GM12878 (cell line): Measurements from ENCODE around the gene LASP1. TPM values are rescaled to one million over a fixed set of nuclear protein-coding genes. Genes with fewer than 3 reads are reported as not detected.

Experiments used
- NRF1 ChIP-seq: conservative IDR thresholded peaks from 2 replicates; pipeline ENCODE4 v1.6.1; 2011; ENCODE audit warnings: mild to moderate bottlenecking, low read depth, low read length, improper control_type of control experiment
- PML ChIP-seq: IDR thresholded peaks from 2 replicates; pipeline ENCODE4 v1.6.1; 2012; ENCODE audit warnings: low read length, inconsistent platforms
- SMAD5 ChIP-seq: IDR thresholded peaks from 2 replicates; pipeline ENCODE4 v1.6.1; 2016; ENCODE audit warnings: antibody characterized with exemption, low read depth
- SUPT20H ChIP-seq: IDR thresholded peaks from 2 replicates; pipeline ENCODE4 v1.6.1; 2011; ENCODE audit warnings: low read depth, mild to moderate bottlenecking, low read length, moderate library complexity, borderline replicate concordance; ENCODE audit not compliant: control insufficient read depth
- ZNF207 ChIP-seq: fragments of 450-650 bp; IDR thresholded peaks from 2 replicates; pipeline ENCODE4 v1.6.1; 2014; ENCODE audit warnings: antibody characterized with exemption, mild to moderate bottlenecking, borderline replicate concordance
- polyA plus RNA-seq, 11 experiments: library from polyadenylated mRNA; depleted of rRNA in 4 of 11; unstranded in 6 of 11; stranded (reverse) in 5 of 11; fragments of >200 nt; fragmentation: Nextera tagmentation in 4 of 11; fragmentation: Illumina TruSeq in 1 of 11; extraction: Ambion mirVana in 4 of 11; extraction: Trizol in 1 of 11; gene quantifications; 1 replicate in 1 of 11; 2 replicates in 10 of 11; pipeline versions ENCODE4 v1.2.1 to v1.2.3, GENCODE V29; 2011 to 2016; ENCODE audit warnings: inconsistent platforms in 2 of 11, missing spikeins in 2 of 11, low read depth in 1 of 11
- total RNA-seq, 4 experiments: library from RNA; depleted of rRNA in 3 of 4; stranded (reverse); fragments of >200 nt in 3 of 4; fragmentation: Illumina TruSeq in 1 of 4; extraction: Trizol in 1 of 4; gene quantifications; 2 replicates each; pipeline versions ENCODE4 v1.2.1 to v1.2.3, GENCODE V29; 2013 to 2021
- TF ChIP-seq, protein P1 (sequence below): fragments of 450-650 bp; formaldehyde crosslinking; IDR thresholded peaks from 2 replicates; pipeline ENCODE4 v1.4.0; 2020; ENCODE audit warnings: mild to moderate bottlenecking, moderate library complexity
- TF ChIP-seq, protein P2 (sequence below): IDR thresholded peaks from 2 replicates; pipeline ENCODE4 v1.6.1; 2012; ENCODE audit warnings: improper control_type of control experiment, low read depth, low read length; ENCODE audit not compliant: insufficient replicate concordance
- TF ChIP-seq, protein P3 (sequence below): fragments of 450-650 bp; IDR thresholded peaks from 2 replicates; pipeline ENCODE4 v1.6.1; 2016; ENCODE audit warnings: mild to moderate bottlenecking, moderate library complexity, borderline replicate concordance
- TF ChIP-seq, protein P4 (sequence below): fragments of 150-350 bp; IDR thresholded peaks from 2 replicates; pipeline ENCODE4 v1.6.1; 2016; ENCODE audit warnings: low read depth, low read length
- TF ChIP-seq, protein P5 (sequence below): IDR thresholded peaks from 2 replicates; pipeline ENCODE4 v1.6.1; 2011; ENCODE audit warnings: low read depth, mild to moderate bottlenecking, low read length, moderate library complexity, borderline replicate concordance; ENCODE audit errors: extremely low read depth

The LASP1 gene
- total and polyA plus RNA-seq, 10 of the 15 experiments (the other 5 are each of a cell fraction or from before 2014, with no cell fraction given), result 21.0 to 114 (median 59.3) TPM

DNA sequence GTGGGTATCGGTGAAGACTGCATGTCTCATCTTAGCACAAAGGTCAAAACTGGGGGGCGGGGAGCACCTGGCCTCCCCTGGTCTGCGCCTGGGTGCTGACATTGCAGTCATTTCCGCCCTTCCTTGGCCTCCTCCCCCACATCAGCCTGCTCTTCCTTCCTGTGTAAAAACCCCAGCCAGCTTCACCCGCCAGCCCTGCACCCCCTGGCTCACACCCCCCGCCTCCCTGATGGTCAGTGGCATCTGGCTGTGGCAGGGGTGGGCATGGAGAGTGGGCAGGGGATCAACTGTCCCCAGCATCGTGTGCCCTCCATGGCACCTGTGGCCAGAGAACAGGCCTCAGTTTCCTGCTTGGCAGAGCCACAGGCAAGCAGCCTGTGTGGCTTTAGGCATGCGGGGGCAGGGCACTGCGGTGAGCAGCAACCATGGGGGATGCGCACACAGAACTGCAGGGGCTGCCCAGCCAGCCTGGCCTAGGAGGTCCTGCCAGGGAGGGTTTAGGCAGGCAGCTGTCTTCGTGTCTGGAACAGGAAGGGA is 29.0 kb downstream of the LASP1 start (continued):
- TF ChIP-seq, protein P1, sequence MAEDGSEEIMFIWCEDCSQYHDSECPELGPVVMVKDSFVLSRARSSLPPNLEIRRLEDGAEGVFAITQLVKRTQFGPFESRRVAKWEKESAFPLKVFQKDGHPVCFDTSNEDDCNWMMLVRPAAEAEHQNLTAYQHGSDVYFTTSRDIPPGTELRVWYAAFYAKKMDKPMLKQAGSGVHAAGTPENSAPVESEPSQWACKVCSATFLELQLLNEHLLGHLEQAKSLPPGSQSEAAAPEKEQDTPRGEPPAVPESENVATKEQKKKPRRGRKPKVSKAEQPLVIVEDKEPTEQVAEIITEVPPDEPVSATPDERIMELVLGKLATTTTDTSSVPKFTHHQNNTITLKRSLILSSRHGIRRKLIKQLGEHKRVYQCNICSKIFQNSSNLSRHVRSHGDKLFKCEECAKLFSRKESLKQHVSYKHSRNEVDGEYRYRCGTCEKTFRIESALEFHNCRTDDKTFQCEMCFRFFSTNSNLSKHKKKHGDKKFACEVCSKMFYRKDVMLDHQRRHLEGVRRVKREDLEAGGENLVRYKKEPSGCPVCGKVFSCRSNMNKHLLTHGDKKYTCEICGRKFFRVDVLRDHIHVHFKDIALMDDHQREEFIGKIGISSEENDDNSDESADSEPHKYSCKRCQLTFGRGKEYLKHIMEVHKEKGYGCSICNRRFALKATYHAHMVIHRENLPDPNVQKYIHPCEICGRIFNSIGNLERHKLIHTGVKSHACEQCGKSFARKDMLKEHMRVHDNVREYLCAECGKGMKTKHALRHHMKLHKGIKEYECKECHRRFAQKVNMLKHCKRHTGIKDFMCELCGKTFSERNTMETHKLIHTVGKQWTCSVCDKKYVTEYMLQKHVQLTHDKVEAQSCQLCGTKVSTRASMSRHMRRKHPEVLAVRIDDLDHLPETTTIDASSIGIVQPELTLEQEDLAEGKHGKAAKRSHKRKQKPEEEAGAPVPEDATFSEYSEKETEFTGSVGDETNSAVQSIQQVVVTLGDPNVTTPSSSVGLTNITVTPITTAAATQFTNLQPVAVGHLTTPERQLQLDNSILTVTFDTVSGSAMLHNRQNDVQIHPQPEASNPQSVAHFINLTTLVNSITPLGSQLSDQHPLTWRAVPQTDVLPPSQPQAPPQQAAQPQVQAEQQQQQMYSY (CRISPR knock-in tag), result no peak
- TF ChIP-seq NRF1 (no peak), SMAD5 (peak; percentile 41; the same call in 1 of the 2 replicates), PML (no peak; the same call in 1 of the 2 replicates), ZNF207 (no peak), SUPT20H (no peak)
- TF ChIP-seq, protein P2, sequence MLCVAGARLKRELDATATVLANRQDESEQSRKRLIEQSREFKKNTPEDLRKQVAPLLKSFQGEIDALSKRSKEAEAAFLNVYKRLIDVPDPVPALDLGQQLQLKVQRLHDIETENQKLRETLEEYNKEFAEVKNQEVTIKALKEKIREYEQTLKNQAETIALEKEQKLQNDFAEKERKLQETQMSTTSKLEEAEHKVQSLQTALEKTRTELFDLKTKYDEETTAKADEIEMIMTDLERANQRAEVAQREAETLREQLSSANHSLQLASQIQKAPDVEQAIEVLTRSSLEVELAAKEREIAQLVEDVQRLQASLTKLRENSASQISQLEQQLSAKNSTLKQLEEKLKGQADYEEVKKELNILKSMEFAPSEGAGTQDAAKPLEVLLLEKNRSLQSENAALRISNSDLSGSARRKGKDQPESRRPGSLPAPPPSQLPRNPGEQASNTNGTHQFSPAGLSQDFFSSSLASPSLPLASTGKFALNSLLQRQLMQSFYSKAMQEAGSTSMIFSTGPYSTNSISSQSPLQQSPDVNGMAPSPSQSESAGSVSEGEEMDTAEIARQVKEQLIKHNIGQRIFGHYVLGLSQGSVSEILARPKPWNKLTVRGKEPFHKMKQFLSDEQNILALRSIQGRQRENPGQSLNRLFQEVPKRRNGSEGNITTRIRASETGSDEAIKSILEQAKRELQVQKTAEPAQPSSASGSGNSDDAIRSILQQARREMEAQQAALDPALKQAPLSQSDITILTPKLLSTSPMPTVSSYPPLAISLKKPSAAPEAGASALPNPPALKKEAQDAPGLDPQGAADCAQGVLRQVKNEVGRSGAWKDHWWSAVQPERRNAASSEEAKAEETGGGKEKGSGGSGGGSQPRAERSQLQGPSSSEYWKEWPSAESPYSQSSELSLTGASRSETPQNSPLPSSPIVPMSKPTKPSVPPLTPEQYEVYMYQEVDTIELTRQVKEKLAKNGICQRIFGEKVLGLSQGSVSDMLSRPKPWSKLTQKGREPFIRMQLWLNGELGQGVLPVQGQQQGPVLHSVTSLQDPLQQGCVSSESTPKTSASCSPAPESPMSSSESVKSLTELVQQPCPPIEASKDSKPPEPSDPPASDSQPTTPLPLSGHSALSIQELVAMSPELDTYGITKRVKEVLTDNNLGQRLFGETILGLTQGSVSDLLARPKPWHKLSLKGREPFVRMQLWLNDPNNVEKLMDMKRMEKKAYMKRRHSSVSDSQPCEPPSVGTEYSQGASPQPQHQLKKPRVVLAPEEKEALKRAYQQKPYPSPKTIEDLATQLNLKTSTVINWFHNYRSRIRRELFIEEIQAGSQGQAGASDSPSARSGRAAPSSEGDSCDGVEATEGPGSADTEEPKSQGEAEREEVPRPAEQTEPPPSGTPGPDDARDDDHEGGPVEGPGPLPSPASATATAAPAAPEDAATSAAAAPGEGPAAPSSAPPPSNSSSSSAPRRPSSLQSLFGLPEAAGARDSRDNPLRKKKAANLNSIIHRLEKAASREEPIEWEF, result no peak
- TF ChIP-seq, protein P3, sequence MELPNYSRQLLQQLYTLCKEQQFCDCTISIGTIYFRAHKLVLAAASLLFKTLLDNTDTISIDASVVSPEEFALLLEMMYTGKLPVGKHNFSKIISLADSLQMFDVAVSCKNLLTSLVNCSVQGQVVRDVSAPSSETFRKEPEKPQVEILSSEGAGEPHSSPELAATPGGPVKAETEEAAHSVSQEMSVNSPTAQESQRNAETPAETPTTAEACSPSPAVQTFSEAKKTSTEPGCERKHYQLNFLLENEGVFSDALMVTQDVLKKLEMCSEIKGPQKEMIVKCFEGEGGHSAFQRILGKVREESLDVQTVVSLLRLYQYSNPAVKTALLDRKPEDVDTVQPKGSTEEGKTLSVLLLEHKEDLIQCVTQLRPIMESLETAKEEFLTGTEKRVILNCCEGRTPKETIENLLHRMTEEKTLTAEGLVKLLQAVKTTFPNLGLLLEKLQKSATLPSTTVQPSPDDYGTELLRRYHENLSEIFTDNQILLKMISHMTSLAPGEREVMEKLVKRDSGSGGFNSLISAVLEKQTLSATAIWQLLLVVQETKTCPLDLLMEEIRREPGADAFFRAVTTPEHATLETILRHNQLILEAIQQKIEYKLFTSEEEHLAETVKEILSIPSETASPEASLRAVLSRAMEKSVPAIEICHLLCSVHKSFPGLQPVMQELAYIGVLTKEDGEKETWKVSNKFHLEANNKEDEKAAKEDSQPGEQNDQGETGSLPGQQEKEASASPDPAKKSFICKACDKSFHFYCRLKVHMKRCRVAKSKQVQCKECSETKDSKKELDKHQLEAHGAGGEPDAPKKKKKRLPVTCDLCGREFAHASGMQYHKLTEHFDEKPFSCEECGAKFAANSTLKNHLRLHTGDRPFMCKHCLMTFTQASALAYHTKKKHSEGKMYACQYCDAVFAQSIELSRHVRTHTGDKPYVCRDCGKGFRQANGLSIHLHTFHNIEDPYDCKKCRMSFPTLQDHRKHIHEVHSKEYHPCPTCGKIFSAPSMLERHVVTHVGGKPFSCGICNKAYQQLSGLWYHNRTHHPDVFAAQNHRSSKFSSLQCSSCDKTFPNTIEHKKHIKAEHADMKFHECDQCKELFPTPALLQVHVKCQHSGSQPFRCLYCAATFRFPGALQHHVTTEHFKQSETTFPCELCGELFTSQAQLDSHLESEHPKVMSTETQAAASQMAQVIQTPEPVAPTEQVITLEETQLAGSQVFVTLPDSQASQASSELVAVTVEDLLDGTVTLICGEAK, result no peak; the same call in 1 of the 2 replicates
- TF ChIP-seq, protein P4, sequence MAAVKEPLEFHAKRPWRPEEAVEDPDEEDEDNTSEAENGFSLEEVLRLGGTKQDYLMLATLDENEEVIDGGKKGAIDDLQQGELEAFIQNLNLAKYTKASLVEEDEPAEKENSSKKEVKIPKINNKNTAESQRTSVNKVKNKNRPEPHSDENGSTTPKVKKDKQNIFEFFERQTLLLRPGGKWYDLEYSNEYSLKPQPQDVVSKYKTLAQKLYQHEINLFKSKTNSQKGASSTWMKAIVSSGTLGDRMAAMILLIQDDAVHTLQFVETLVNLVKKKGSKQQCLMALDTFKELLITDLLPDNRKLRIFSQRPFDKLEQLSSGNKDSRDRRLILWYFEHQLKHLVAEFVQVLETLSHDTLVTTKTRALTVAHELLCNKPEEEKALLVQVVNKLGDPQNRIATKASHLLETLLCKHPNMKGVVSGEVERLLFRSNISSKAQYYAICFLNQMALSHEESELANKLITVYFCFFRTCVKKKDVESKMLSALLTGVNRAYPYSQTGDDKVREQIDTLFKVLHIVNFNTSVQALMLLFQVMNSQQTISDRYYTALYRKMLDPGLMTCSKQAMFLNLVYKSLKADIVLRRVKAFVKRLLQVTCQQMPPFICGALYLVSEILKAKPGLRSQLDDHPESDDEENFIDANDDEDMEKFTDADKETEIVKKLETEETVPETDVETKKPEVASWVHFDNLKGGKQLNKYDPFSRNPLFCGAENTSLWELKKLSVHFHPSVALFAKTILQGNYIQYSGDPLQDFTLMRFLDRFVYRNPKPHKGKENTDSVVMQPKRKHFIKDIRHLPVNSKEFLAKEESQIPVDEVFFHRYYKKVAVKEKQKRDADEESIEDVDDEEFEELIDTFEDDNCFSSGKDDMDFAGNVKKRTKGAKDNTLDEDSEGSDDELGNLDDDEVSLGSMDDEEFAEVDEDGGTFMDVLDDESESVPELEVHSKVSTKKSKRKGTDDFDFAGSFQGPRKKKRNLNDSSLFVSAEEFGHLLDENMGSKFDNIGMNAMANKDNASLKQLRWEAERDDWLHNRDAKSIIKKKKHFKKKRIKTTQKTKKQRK, result no peak
- TF ChIP-seq, protein P5, sequence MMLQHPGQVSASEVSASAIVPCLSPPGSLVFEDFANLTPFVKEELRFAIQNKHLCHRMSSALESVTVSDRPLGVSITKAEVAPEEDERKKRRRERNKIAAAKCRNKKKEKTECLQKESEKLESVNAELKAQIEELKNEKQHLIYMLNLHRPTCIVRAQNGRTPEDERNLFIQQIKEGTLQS, result no peak
